ENCODE data around the gene MAP3K10. TPM values are rescaled to one million over a fixed set of nuclear protein-coding genes. Genes with fewer than 3 reads are reported as not detected.

The MAP3K10 gene
- total RNA-seq, 2 donors from 2014 or later, result 10.5 to 23.8 TPM

GRCh38 chr19:40213882-40214570 lies 22.8 kb downstream of the MAP3K10 start:
- intact Hi-C loops (cut with DNase I), result no loop called here
- H3K27me3 ChIP-seq (replicated peaks; ENCODE audit: insufficient read depth), result peaks cover 5% of the 10 kb centered on the region
- H3K4me1 ChIP-seq (replicated peaks), result no peaks in the 10 kb centered on the region
- TF ChIP-seq POLR2AphosphoS5 (IDR thresholded peaks at IDR 0.05), result no peak
- no peak for TF ChIP-seq CTCF (IDR thresholded peaks at IDR 0.05)
- TF ChIP-seq POLR2A (IDR thresholded peaks at IDR 0.05), result no peak
- H3K27ac ChIP-seq, result no peak overlapping the region
- WGBS, result 92% methylated on average over 50 of the region's 50 CpGs
- peaks cover 0 to 3% of the 10 kb centered on the region in 2 donors for H3K36me3 ChIP-seq
- no peak for DNase-seq (ENCODE audit: low spot score)
- no peak overlapping the region for H3K4me3 ChIP-seq
- H3K9me3 ChIP-seq, result no peaks in the 10 kb centered on the region

GRCh38 chr19:40214936-40215335 lies 23.7 kb downstream of the MAP3K10 start:
- H3K9me3 ChIP-seq, result no peaks in the 10 kb centered on the region
- TF ChIP-seq POLR2AphosphoS5 (IDR thresholded peaks at IDR 0.05), result no peak
- TF ChIP-seq CTCF (IDR thresholded peaks at IDR 0.05), result no peak
- no peak for TF ChIP-seq POLR2A (IDR thresholded peaks at IDR 0.05)
- intact Hi-C loops (cut with DNase I), result no loop called here

GRCh38 chr19:40216013-40216776 lies 25.0 kb downstream of the MAP3K10 start:
- Histone ChIP-seq H3K27ac (no peak overlapping the region), H3K4me1 (replicated peaks) (no peaks in the 10 kb centered on the region), H3K36me3 (no peaks in the 10 kb centered on the region), H3K27me3 (replicated peaks; ENCODE audit: insufficient read depth) (peaks cover 7% of the 10 kb centered on the region), H3K9me3 (no peaks in the 10 kb centered on the region), H3K4me3 (no peak overlapping the region)
- intact Hi-C loops (cut with DNase I), result no loop called here
- TF ChIP-seq POLR2A (IDR thresholded peaks at IDR 0.05) (no peak), CTCF (IDR thresholded peaks at IDR 0.05) (no peak), POLR2AphosphoS5 (IDR thresholded peaks at IDR 0.05) (no peak)
- 31% methylated on average over 23 of the region's 23 CpGs for WGBS
- DNase-seq (ENCODE audit: low spot score), result no peak

More at GRCh38 chr19:40214936-40215335, 23.7 kb downstream of the MAP3K10 start:
- WGBS, result 91% methylated on average over 22 of the region's 22 CpGs
- H3K4me1 ChIP-seq (replicated peaks), result no peaks in the 10 kb centered on the region
- peaks cover 0 to 3% of the 10 kb centered on the region in 2 donors for H3K36me3 ChIP-seq
- H3K27ac ChIP-seq, result no peak overlapping the region
- H3K4me3 ChIP-seq, result no peak overlapping the region
- H3K27me3 ChIP-seq (replicated peaks; ENCODE audit: insufficient read depth), result peaks cover 7% of the 10 kb centered on the region
- DNase-seq (ENCODE audit: low spot score), result no peak

- intact Hi-C loops (cut with DNase I), result no loop called here
- Histone ChIP-seq H3K27me3 (replicated peaks; ENCODE audit: insufficient read depth) (peaks cover 7% of the 10 kb centered on the region), H3K27ac (no peak overlapping the region), H3K4me1 (replicated peaks) (no peaks in the 10 kb centered on the region), H3K36me3 (no peaks in the 10 kb centered on the region), H3K9me3 (no peaks in the 10 kb centered on the region), H3K4me3 (no peak overlapping the region)
- no peak for DNase-seq (ENCODE audit: low spot score)
- TF ChIP-seq POLR2AphosphoS5 (IDR thresholded peaks at IDR 0.05), result no peak
- no peak for TF ChIP-seq CTCF (IDR thresholded peaks at IDR 0.05)
- TF ChIP-seq POLR2A (IDR thresholded peaks at IDR 0.05), result no peak
- WGBS, result 15% methylated on average over 9 of the region's 9 CpGs
These were observed 25.5 kb downstream of the MAP3K10 start for GRCh38 chr19:40216777-40217026.

Data from prostate gland (tissue), 2 donors.